GM04504 (cell line): ENCODE data around the gene IDUA.
"Not testable (repeated sequence)": the region's sequence is repeated elsewhere in the genome, so short reads cannot be mapped to it uniquely, and the experiment has no call there.

Experiments
- DNase-seq: peaks from one replicate; pipeline ENCODE4 v3.0.0-alpha.2; 2012; ENCODE audit warnings: low read depth

IDUA gene

DNA sequence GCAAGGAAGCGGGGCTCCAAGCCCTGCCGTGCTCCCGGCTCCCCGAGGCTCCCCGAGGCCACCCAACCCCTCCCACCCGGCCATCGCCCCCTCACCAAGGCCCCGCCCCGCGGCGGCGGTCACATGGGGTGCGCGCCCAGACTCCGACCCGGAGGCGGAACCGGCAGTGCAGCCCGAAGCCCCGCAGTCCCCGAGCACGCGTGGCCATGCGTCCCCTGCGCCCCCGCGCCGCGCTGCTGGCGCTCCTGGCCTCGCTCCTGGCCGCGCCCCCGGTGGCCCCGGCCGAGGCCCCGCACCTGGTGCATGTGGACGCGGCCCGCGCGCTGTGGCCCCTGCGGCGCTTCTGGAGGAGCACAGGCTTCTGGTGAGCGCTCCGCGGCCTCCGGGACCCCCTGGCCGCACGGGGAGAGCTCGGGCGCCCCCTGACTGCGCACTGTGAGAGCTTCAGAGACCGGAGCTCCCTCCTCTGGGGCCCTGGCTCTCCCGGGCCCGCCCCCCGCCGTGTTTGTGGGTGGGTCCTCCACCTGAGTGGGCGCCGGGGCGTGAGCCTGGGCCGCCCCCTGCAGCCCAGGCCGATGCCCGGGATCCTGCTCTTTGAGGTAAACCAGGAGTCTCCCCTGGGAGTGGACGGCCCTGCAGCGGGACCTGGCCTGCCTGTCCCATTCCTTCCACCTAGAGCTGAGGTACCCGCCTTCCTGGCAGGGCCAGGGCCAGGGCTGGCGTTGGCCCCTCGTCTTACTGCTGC lies at the start of gene IDUA:
TSS of gene IDUA (plus strand) at position 166 of the 745 bp plus-strand sequence. CDS start at position 207, 41 bp downstream.
- no peak for DNase-seq

DNA sequence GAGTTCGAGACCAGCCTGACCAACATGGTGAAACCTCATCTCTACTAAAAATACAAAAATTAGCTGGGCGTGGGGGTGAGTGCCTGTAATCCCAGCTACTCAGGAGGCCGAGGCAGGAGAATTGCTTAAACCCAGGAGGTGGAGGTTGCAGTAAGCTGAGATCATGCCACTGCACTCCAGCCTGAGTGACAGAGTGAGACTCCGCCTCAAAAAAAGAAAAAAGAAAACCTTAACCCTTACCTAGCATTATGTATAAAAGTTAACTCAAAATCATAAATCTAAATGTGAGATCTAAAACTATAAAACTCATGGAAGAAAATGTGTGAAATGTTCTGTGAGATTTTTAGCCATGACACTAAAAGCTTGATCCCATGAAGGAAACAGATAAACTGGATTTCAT lies 47.3 kb upstream of the IDUA start:
- not testable (repeated sequence) for DNase-seq

DNA sequence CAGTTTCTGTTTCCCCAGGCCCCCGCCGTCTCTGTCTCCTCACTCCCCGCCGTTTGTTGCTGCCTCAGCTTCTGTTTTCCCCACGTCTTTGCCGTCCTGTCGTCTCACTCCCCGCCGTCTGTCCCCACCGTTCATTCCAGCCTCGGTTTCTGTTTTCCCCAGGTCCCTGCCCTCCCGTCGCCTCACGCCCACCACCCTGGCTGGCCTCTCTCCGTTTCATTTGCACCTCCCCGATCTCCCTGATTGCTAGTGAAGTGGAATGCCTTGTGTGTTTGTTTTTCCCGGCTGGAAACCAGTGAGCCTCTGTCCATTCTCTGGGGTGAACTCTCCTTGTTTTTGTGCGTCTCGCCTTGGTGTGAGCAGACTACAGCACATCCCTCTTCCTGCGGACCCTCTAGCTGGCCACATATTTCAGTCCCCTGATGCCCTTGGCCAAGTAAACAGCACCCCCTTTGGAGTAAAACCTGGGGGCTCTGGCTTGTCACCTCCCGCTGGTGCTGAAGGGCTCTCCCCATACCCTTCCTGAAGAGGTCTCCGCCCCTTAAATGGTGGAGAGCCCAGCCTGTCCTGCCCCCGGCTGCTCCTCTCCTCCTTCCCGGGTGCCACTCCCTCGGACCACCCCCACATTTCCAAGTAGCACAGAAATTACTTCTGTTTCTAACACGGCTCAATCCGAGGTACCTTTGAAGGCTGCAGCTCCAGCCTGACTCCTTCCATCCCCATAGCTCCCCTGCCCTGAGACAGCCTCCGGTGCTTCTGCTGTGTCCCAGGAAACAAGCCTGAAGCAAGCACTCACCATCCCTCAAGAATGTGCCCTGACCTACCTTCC lies 41.4 kb upstream of the IDUA start:
- no peak for DNase-seq

- no peak for DNase-seq
Measured at GRCh38 chr4:946103-946450, 40.8 kb upstream of the IDUA start.

GRCh38 chr4:946517-947471 lies 40.0 kb upstream of the IDUA start:
- DNase-seq = no peak

DNA sequence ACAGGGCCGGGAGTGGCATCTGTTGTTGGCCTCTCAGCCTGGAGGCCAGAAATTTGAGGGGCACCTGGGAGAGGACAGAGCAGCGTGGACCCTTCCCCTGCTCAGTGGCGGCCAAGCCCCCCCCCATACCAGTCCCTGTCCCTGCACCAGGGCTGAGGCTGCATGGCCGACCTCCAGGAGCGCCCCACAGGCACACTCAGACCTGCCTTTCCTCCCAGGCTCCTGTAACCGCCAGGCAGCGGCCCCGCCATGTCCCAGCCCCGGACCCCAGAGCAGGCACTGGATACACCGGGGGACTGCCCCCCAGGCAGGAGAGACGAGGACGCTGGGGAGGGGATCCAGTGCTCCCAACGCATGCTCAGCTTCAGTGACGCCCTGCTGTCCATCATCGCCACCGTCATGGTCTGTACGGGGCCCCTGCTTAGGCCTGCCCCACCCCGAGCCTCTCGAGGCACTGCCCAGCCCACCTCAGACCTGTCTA lies 39.3 kb upstream of the IDUA start:
- DNase-seq = no peak

DNA sequence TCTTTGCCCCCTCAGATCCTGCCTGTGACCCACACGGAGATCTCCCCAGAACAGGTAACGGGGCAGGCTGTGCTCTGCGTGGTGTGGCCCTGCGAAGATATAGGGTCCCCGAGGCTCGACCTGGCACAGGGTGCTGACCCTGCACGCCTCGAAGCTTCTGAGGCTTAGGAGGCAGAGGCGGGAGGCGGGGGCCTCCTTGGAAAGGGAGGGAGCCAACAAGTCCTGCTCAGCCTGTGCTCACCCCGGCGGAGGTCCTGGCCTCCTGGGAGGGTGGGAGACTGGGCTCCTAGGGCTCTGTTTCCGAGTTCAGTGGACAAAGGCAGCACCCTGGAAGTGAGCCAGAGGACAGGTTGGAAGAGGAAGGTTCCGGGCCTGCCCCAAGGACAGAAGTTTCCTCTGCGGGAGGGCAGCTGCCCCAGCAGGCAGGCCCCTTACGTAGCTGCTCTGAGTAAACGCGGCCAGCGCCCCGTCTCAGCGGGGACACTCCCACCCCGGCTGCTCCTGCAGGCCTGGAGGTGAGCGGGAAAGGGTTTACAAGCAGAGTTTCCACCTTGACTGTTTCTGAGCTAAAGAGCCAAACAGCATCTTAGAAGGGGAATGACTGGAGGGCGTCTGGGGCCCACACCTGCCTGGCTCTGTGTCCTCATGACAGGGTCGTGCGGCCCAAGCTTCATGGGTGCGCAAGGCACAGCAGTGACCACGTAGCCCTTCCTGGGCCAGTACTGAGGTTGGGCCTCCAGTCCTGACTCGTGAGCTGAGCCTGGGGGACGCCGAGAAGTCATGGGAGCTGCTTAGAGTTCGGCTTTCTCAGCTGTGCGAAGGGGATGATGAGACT lies 38.5 kb upstream of the IDUA start:
- no peak for DNase-seq

DNA sequence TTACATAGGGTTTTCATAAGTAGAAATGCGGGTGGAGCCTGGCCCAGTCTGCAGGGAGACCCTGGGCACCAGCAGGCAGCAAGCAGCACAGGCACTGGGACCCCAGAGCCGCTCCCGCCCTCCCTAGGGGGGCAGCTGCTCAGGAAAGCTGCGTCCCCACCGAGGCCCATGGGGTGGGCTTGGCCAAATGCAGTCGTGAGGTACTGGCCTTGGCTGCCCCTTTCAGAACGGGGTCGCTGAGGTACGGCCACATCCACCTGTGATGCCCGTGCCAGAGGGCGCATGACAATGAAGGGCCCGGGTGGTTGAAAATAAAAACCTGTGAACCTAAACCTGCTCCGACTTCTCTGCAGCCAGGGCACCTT lies 37.9 kb upstream of the IDUA start:
- no peak for DNase-seq

- DNase-seq = no peak
Measured at GRCh38 chr4:949656-950055, 37.2 kb upstream of the IDUA start.

GRCh38 chr4:950136-951020 lies 36.5 kb upstream of the IDUA start:
- no peak for DNase-seq

DNA sequence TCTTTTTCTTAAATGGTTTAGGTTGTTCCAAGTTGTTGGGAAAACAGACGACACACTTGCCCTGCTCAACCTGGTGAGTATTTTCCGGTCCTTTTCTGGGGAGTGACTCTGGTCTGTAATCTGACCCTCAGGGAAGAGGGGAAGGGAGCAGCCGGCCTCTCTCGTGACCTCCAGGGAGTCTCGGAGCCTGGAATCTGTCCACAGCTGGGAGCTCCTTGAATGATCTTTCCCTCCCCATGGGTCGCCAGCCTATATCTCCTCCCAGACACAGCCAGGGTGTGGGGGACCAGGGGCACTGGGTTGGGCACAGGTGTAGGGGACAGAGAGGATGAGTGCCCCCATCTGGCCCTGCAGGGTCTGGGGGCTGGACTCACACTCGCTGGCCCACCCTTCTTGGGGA lies 35.7 kb upstream of the IDUA start:
- no peak for DNase-seq

GRCh38 chr4:951594-952468 lies 35.0 kb upstream of the IDUA start:
- DNase-seq = no peak

DNA sequence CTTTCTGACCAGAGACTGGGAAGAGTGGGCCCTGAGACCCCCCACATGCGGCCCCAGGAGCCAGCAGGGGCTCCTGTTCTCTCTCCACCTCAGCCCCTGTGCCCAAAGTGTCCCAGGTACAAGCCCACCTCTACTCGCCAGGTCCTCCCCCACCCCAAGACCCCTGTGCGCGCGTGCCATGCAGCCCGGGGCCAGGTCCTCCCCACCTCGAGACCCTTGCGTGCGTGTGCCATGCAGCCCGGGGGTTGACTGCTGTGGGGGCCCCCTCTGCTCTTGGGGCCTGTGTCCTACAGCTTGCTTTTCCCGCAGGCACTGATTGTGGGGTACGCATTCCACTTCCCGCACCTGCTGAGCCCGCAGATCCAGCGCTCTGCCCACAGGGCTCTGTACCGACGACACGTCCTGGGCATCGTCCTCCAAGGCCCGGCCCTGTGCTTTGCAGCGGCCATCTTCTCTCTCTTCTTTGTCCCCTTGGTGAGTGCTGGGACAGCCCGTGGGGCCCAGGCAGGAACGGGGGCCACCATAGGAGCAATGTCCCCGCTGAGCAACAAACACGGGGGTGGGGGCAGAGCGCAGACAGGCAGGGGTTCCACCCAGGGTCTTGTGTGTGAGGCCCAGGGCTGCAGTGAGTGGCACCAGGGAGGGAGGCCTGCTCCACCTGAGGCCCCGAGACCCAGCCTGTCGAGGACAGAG lies 33.8 kb upstream of the IDUA start:
- DNase-seq = no peak

- no peak for DNase-seq
Measured at GRCh38 chr4:953574-953915, 33.3 kb upstream of the IDUA start.

DNA sequence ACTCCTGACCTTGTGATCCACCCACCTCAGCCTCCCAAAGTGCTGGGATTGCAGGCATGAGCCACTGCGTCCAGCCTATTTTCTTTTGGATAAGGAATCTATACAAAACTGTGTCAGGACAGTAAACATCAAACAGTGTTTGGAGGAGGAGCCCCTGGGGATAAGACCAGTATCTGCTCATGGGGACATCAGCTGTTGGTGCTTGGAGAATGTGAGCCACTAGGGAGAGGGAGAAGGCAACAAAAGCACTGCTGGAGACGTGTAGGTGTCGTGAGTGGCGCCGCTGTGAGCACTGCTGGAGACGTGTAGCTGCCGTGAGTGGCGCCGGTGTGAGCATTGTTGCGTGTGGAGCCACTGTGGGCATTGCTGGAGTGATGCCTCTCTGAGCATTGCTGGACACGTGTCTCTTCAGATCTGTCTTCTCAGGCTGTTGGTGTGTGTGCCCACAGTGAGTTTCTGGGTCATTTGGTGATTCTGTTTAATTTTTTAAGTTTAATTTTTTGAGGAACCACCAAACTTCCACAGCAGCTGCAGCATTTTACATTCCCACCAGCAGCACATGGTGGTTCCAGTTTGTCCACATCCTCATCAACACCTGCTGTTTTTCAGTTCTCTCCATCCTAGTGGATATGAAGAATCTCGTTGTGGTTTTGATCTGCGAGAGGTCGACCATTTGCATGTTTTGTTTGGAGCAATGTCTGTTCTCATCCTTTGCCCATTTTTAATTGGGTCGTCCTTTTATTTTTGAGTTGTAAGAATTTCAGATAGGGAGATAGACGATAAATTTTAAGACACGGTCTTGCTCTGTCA lies 32.4 kb upstream of the IDUA start:
- no peak for DNase-seq

DNA sequence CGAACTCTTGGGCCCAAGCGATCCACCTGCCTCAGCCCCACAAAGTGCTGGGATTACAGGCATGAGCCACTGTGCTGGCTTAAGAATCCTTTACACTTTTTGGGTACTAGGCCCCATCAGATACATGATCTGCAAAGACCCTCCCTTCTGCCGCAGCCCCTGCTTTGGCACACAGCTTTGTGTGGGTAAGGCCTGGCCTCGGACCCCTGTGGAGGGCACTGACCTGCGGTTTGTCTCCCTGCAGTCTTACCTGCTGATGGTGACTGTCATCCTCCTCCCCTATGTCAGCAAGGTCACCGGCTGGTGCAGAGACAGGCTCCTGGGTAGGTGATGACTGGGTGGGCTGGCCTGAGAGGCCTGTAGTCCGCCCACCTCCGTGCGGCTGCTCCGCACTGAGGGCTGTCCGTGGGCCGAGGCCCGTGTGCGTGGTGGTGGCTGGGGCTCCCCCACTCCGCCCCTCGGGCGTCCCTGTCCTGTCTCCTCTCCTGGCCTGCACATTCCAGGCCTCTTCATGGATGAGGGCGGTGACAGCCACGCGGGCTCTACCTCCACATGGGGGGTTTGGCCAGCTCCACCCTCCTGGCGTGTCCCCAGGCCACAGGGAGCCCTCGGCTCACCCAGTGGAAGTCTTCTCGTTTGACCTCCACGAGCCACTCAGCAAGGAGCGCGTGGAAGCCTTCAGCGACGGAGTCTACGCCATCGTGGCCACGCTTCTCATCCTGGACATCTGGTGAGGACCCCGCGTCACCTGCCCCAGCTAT lies 31.5 kb upstream of the IDUA start:
- no peak for DNase-seq

DNA sequence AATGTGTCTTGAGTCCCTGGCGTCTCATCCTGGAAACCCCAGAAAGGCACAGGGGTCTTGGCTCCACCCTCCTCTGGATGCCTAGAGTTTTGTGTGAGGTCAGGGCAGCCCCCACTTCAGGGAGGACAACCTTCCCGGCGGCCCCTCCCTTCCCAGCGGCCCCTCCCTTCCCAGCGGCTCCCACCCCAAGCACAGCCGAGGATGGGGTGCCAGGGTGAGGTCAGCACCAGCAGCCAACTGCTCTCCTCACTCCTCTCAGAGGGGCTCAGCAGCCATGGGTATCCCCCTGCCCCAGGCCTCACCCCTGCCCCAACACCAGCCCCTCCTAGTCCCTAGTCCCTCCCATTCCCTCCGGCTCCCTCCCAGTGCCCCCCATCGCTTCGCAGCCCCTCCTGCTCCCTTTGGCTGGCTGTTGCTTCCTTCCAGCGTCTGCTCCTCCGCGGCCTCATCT lies 30.9 kb upstream of the IDUA start:
- DNase-seq = no peak
